ENCODE results near the gene CCP110. TPM values are rescaled to one million over a fixed set of nuclear protein-coding genes. Genes with fewer than 3 reads are reported as not detected.

CCP110 gene
- total and polyA plus RNA-seq, 2 of the 13 experiments (the other 11 are each of a cell fraction or from before 2014, with no cell fraction given) = 10.0 to 11.1 TPM

DNA sequence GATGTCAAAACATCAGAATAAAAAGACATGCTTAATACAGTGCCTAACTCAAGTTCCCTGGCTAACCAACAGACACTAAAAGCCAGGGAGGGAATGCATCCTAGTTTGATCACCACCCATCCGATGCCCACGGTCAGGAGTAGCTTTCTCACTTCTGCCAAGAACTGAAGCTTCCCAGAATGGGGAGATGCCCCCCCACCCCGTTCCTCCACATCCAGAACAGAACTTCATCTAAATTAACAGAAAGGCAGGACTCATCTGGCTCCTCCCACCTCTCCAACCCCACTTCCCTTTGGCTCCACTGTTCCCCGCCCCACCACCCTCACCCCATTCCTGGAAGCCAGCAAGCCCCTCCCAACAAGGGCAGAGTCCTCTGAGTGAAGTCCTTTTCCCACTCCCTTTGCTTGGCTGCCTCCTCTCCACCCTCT is 35.5 kb upstream of the CCP110 start (continued):
- TF ChIP-seq ISX (CRISPR knock-in tag; conservative IDR thresholded peaks at IDR 0.05) = no peak
- peak; percentile 22 for TF ChIP-seq TEAD3 (CRISPR knock-in tag; optimal IDR thresholded peaks at IDR 0.05; ENCODE audit: borderline replicate concordance)

DNA sequence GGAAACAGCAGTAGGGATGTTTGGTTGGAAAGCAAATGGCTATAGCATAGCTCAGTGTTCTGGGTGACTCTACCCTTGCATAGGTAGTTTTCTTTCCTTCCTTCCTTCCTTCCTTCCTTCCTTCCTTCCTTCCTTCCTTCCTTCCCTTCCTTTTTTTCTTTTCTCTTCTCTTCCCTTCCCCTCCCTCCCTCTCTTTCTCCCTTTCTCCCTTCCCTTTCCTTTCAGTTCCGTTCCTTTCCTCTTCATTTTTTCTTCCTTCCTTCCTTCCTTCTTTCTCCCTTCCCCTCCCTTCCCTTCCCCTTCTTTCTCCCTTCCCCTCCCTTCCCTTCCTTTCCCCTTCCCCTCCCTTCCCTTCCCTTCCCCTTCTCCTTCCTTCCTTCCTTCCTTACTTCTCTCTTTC is 33.1 kb upstream of the CCP110 start:
- no peak for ATAC-seq
- no TSS peak for BruUV-seq (replicated peaks)
- no peak overlapping the region for H2AFZ ChIP-seq (ENCODE audit: low read length)

More for the DNA sequence above, 33.1 kb upstream of the CCP110 start:
- ChIA-PET POLR2A (no interaction called here), CTCF (ENCODE audit: low intra/inter-chr PET ratio, low total read pairs) (no interaction called here)
- DNase-seq (ENCODE audit: low spot score) = no peak
- Histone ChIP-seq H3K4me3 (replicated peaks in 1 of 3; ENCODE audit: insufficient read depth in 1 of 3, low read depth in 2 of 3, low read length in 3 of 3) (no peak overlapping the region), H3K36me3 (replicated peaks in 1 of 2; ENCODE audit: control insufficient read depth in 1 of 2, insufficient read depth in 2 of 2, low read length in 2 of 2) (no peaks in the 10 kb centered on the region), H3K9me3 (ENCODE audit: low read length) (no peaks in the 10 kb centered on the region), H3K27ac (ENCODE audit: extremely low read length, insufficient read depth, low read length) (no peak overlapping the region), H4K20me1 (ENCODE audit: insufficient read depth, low read length) (no peaks in the 10 kb centered on the region), H3K4me1 (ENCODE audit: insufficient read depth, low read length) (peaks cover 14% of the 10 kb centered on the region), H3K79me2 (ENCODE audit: insufficient read depth, low read length) (no peaks in the 10 kb centered on the region), H3K4me2 (ENCODE audit: low read depth, low read length) (no peak overlapping the region), H3K27me3 (ENCODE audit: control insufficient read depth in 1 of 2, insufficient read depth in 2 of 2, low read length in 2 of 2) (peaks cover 0 to 9% of the 10 kb centered on the region in 2 experiments; a peak in 1 of 5 replicates), H3K9ac (ENCODE audit: insufficient read depth, low read depth, low read length) (no peak overlapping the region)
- no peak for FAIRE-seq
- intact Hi-C loops (cut with micrococcal nuclease; ENCODE audit: unreplicated experiment) (no loop called here), in situ Hi-C loops (cut with HindIII; ENCODE audit: extremely low pct_ligation_motif_present, low pct_unique_long_range_greater_than_20kb) (no loop called here)
- 6% methylated on average over 1 of the region's 1 CpG for WGBS (ENCODE audit: low lambda C conversion rate)
- TF ChIP-seq PHF20 (CRISPR knock-in tag; IDR thresholded peaks at IDR 0.05) (no peak), ATF7-NPFF (CRISPR knock-in tag; IDR thresholded peaks at IDR 0.05; ENCODE audit: low read depth) (no peak), HNF4A (CRISPR knock-in tag; IDR thresholded peaks at IDR 0.05) (no peak), ZNF256 (CRISPR knock-in tag; conservative IDR thresholded peaks at IDR 0.05) (no peak), ZBTB33 (CRISPR knock-in tag; IDR thresholded peaks at IDR 0.05) (no peak), SATB2 (CRISPR knock-in tag; IDR thresholded peaks at IDR 0.05) (no peak), PCBP2 (optimal IDR thresholded peaks at IDR 0.05; ENCODE audit: low read depth, low read length, poor library complexity, severe bottlenecking) (peak; percentile 80), ZBTB3 (CRISPR knock-in tag; IDR thresholded peaks at IDR 0.05; ENCODE audit: borderline replicate concordance, low read depth) (no peak), ZNF816 (CRISPR knock-in tag; IDR thresholded peaks at IDR 0.05; ENCODE audit: borderline replicate concordance) (no peak), ZNF570 (CRISPR knock-in tag; IDR thresholded peaks at IDR 0.05; ENCODE audit: borderline replicate concordance) (no peak), PCBP1 (IDR thresholded peaks at IDR 0.05; ENCODE audit: borderline replicate concordance, low read depth, low read length) (0 out of 2 replicates have a peak, but pooled peaks have one; percentile 40), CENPT (CRISPR knock-in tag; IDR thresholded peaks at IDR 0.05; ENCODE audit: low read depth) (no peak), ZBTB1 (CRISPR knock-in tag; IDR thresholded peaks at IDR 0.05; ENCODE audit: borderline replicate concordance) (no peak), CENPX (CRISPR knock-in tag; IDR thresholded peaks at IDR 0.05) (no peak), THAP11 (CRISPR knock-in tag; IDR thresholded peaks at IDR 0.05) (no peak), ATF4 (CRISPR knock-in tag; IDR thresholded peaks at IDR 0.05) (no peak), ZNF772 (CRISPR knock-in tag; IDR thresholded peaks at IDR 0.05) (no peak), GZF1 (CRISPR knock-in tag; IDR thresholded peaks at IDR 0.05) (no peak)
